SJCRH30 (cell line): ENCODE measurements around the gene CTNNA2. TPM values are rescaled to one million over a fixed set of nuclear protein-coding genes. Genes with fewer than 3 reads are reported as not detected.

ENCODE experiments used
- DNase-seq, 2 experiments: peaks; one replicate each; pipeline ENCODE4 v3.0.0-alpha.2; 2015 to 2020
- H3K27ac ChIP-seq: fragments of 250-450 bp; sonication (Bioruptor Pico); 2 replicates; pipeline ENCODE4 v1.5.1; 2020; ENCODE audit warnings: mild to moderate bottlenecking, moderate library complexity
- H3K27me3 ChIP-seq: fragments of 250-450 bp; sonication (Bioruptor Pico); 2 replicates; pipeline ENCODE4 v1.5.1; 2020; ENCODE audit warnings: mild to moderate bottlenecking, moderate library complexity
- H3K36me3 ChIP-seq: fragments of 250-450 bp; sonication (Bioruptor Pico); 2 replicates; pipeline ENCODE4 v1.5.1; 2020; ENCODE audit warnings: mild to moderate bottlenecking, moderate library complexity
- H3K4me1 ChIP-seq: fragments of 250-450 bp; sonication (Bioruptor Pico); 2 replicates; pipeline ENCODE4 v1.5.1; 2020; ENCODE audit warnings: mild to moderate bottlenecking, moderate library complexity
- H3K4me3 ChIP-seq: fragments of 250-450 bp; sonication (Bioruptor Pico); 2 replicates; pipeline ENCODE4 v1.5.1; 2020; ENCODE audit warnings: mild to moderate bottlenecking, moderate library complexity
- H3K9me3 ChIP-seq: fragments of 250-450 bp; sonication (Bioruptor Pico); replicated peaks from 2 replicates; pipeline ENCODE4 v1.5.1; 2020; ENCODE audit warnings: mild to moderate bottlenecking, moderate library complexity
- total RNA-seq: library from RNA; depleted of rRNA; stranded (reverse); fragments of >200 nt; shearing (Covaris generic); gene quantifications from 2 replicates; pipeline ENCODE4 v1.2.3, GENCODE V29; 2014

The CTNNA2 gene
- total RNA-seq, 1 experiment from 2014 or later: not detected

DNA sequence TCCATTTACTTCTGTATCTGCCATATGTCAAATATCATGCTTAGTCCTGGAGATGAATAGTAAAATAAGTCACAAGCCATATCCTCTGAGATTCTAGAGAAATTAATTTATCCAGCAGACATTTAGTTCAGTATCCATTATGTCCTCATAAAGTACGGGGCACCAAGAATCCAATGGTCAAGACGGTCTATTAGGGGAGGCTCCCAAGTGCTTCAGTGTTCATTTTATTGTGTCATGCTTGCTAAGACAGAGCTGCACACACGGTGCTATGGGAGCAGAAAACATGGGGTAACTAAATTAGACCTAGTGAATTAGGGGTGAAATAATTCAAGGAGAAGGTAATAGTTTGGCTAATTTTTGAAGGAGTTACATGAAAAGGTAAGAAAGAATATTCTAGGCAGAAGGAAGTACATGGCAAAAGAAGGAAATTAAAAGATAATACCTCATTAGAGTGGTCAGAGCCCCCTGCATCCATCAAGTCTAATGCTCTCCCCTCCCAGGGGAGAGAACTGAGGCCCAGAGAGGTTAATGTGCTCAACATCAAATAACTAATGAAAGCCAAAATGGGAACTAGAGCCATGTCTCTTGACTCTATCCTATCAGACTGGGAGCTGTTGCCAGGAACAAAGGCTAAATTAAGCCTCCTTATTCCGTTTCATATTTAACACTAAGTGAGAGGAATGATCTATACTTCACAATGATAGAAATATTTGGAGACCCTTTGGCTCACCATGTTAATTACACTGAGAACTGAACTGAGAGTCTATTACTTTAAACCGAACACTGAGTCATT is 433.0 kb downstream of the CTNNA2 start:
- no peak for DNase-seq
- Histone ChIP-seq H3K36me3 (no peaks in the 10 kb centered on the region), H3K4me1 (no peaks in the 10 kb centered on the region), H3K27ac (no peak overlapping the region), H3K9me3 (no peaks in the 10 kb centered on the region), H3K4me3 (no peak overlapping the region), H3K27me3 (peaks cover 3% of the 10 kb centered on the region; the same call in 1 of the 2 replicates)

DNA sequence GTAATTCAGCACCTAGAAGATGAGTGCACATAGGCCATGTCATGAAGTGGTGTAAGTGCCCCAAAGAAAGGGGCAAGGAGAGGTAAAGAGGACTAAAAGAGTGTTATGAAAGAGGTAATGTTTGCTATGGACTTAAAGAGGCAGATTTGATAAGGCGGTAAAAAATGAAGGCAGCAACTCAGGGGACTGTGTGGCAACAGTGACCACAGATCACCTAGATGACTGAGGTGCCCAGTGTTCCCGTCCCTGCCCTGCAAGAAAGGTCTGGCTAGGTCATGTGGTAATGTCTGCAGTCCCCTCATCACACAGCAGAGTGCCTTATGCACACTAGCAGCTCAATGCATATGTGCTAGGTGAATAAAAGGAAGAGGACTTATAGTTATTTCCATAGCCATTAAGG is 434.9 kb downstream of the CTNNA2 start:
- Histone ChIP-seq H3K27me3 (peaks cover 8% of the 10 kb centered on the region; the same call in 1 of the 2 replicates), H3K36me3 (no peaks in the 10 kb centered on the region), H3K4me3 (no peak overlapping the region), H3K4me1 (no peaks in the 10 kb centered on the region), H3K27ac (no peak overlapping the region), H3K9me3 (no peaks in the 10 kb centered on the region)
- no peak for DNase-seq

DNA sequence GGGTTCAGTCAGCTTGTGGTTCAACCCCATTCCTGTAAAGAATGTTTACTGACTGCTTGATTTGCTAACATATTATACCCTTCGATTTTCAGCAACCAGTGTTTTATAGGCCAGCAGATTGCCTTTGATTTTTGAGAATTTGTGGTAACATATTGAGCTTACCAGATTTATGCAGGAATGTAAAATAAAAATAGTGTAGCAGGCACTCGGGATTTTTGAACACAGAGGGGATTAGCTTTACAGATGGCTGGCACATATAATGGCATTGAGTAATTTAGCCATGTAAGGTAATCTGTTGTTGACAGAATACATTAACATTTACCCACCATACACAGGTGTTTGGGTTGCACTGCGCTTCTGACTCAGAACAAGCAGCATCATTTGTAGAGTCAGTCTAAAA is 437.7 kb downstream of the CTNNA2 start:
- DNase-seq: no peak
- H3K27me3 ChIP-seq: 0 out of 2 replicates have a peak, but pooled peaks cover 8% of the 10 kb centered on the region
- no peaks in the 10 kb centered on the region for H3K4me1 ChIP-seq

DNA sequence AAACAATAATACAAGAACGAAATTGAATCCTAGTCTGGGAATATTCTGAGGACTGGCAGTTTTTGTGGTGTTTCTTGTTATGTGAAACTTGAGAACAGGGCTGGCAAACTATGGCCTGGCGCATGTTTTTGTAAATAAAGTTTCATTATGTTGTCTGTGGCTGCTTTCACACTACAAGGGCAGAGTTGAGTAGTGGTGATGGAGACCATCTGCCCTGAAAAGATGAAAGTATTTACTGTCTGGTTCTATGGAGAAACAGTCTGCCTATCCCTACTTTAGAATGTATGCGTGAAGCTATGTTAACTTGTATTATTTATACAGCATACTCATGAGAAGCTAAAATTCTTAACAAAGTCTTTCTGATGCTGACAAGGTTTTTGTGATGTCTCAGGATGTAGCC is 439.8 kb downstream of the CTNNA2 start:
- H3K9me3 ChIP-seq: no peaks in the 10 kb centered on the region
- peaks cover 13% of the 10 kb centered on the region for H3K27me3 ChIP-seq
- H3K4me3 ChIP-seq: no peak overlapping the region
- DNase-seq: no peak
- no peak overlapping the region for H3K27ac ChIP-seq
- no peaks in the 10 kb centered on the region for H3K4me1 ChIP-seq
- H3K36me3 ChIP-seq: no peaks in the 10 kb centered on the region

More for the DNA sequence above, 437.7 kb downstream of the CTNNA2 start:
- H3K36me3 ChIP-seq: no peaks in the 10 kb centered on the region
- H3K4me3 ChIP-seq: no peak overlapping the region
- H3K27ac ChIP-seq: no peak overlapping the region
- H3K9me3 ChIP-seq: no peaks in the 10 kb centered on the region

DNA sequence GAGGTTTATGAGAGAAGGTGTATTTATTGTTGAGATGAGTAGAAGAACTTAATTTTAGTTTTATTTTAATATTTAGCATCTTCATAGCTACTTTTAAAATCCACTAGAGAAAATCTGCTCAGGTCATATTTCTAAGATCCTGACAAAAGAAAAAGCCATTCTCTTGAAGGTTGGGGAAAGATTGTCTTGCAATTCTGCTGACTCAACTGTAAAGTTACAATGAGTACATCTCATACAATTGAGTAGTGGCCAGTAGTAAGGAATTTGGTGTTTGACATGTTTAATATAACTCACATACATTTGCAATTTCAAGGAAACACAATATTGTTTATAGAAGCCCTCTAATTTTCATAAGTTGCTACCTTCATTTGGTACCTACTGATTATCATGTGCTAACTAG is 447.2 kb downstream of the CTNNA2 start:
- no peak overlapping the region for H3K27ac ChIP-seq
- no peak overlapping the region for H3K4me3 ChIP-seq
- peaks cover 17% of the 10 kb centered on the region for H3K27me3 ChIP-seq
- no peak for DNase-seq
- no peaks in the 10 kb centered on the region for H3K9me3 ChIP-seq
- H3K36me3 ChIP-seq: no peaks in the 10 kb centered on the region
- no peaks in the 10 kb centered on the region for H3K4me1 ChIP-seq

DNA sequence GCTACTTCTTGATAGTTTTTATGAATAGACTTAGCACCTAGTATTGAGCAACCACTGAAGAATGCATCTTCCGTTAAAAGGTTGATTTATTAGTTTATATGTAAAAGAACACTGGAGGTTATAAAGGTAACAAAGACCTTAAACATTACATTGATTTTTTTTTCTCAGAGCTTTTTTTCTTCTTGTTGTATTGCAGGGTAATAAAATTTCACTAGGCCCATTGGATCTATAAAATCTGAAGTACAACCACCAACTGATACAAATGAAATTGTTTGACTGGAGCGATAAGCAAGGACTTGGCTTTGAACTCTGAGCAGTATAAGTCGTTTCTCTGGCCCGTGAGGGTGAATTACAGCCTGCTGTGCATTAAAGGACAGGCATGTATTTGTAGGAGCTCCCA is 447.7 kb downstream of the CTNNA2 start:
- H3K4me1 ChIP-seq: no peaks in the 10 kb centered on the region
- H3K27me3 ChIP-seq: peaks cover 17% of the 10 kb centered on the region
- no peak for DNase-seq
- H3K27ac ChIP-seq: no peak overlapping the region
- H3K4me3 ChIP-seq: no peak overlapping the region
- H3K9me3 ChIP-seq: no peaks in the 10 kb centered on the region
- no peaks in the 10 kb centered on the region for H3K36me3 ChIP-seq

DNA sequence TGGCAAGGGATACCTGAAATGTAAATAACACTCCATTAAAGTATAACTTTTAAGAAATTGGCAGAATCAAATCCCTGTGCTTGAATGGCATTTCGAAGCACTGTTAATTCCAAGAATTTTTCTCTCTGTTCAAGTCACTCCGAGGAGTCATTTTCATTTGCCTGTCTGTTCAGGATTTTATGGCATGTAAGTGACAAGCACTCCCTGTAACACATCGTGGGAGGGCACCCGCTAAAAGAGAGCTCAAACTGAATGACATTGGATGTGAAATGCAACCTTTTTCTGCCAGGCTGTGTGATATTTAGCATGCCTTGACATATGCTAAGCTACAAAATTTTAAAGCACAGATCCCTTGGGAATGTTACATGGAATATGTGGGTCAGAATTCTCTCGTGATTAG is 452.1 kb downstream of the CTNNA2 start:
- Histone ChIP-seq H3K4me1 (no peaks in the 10 kb centered on the region), H3K9me3 (no peaks in the 10 kb centered on the region), H3K36me3 (no peaks in the 10 kb centered on the region), H3K27me3 (peaks cover 3% of the 10 kb centered on the region), H3K27ac (no peak overlapping the region), H3K4me3 (no peak overlapping the region)
- no peak for DNase-seq

DNA sequence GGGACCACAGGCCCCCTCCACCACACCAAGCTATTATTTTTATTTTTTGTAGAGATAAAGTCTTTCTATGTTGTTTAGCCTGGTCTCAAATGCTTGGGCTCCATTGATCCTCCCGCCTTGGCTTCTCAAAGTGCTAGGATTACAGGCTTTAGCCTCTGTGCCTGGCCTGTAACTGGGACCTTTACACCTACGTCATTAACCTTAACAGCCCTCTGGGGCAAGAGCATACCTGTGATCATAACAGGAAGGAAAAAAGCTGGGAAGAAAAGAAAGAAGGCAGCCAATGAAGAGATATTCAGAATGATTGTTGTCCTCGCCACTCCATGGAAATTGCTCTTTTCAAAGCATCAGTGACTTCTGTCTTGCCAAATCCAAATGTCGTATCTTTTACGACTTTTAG is 453.5 kb downstream of the CTNNA2 start:
- Histone ChIP-seq H3K36me3 (no peaks in the 10 kb centered on the region), H3K9me3 (no peaks in the 10 kb centered on the region), H3K27me3 (peaks cover 7% of the 10 kb centered on the region), H3K27ac (no peak overlapping the region), H3K4me1 (no peaks in the 10 kb centered on the region), H3K4me3 (no peak overlapping the region)
- DNase-seq: no peak

DNA sequence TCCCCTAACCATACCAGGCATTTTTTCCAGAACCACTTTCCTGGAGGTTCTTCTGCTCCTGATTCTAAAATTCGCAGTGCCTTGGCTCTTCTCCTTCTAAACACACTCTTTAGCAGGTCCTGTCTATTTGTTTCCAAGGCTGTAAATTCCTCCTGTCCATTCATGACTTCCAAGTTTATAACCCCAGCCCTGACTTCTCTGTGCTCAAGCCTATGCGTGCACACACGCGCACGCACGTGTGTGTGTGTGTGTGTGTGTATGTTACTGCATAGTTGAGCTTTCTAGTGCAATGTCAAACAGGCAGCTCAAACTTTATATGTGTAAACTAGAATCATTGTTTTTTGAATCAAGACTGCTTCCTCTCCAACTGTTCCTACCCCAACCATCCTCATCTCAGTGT is 454.0 kb downstream of the CTNNA2 start:
- no peak for DNase-seq
- H3K27ac ChIP-seq: no peak overlapping the region
- H3K36me3 ChIP-seq: no peaks in the 10 kb centered on the region
- H3K27me3 ChIP-seq: peaks cover 7% of the 10 kb centered on the region; the same call in 1 of the 2 replicates
- H3K4me3 ChIP-seq: no peak overlapping the region
- no peaks in the 10 kb centered on the region for H3K4me1 ChIP-seq
- no peaks in the 10 kb centered on the region for H3K9me3 ChIP-seq

DNA sequence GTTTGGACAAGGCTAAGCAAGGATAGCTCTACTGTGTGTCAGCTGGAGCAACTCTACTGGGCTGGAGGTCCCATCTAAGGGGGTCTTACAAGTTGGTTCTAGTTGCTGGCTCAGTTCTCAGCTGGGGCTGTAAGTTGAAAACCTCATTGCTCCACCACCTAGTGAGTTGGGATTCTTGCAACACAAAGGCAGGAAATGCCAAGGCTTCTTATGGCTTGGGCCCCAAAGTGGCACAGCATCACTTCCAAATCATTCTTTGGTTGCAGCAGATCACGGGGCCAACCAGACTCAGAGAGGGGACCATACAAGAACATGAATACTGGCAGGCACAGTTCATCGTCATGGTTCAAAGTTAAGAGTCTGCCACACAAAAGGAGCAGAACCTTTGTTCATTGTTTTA is 459.0 kb downstream of the CTNNA2 start:
- no peaks in the 10 kb centered on the region for H3K4me1 ChIP-seq
- no peak overlapping the region for H3K4me3 ChIP-seq
- no peaks in the 10 kb centered on the region for H3K36me3 ChIP-seq
- peaks cover 7% of the 10 kb centered on the region; the same call in 1 of the 2 replicates for H3K27me3 ChIP-seq
- DNase-seq: no peak
- H3K9me3 ChIP-seq: no peaks in the 10 kb centered on the region
- no peak overlapping the region for H3K27ac ChIP-seq

DNA sequence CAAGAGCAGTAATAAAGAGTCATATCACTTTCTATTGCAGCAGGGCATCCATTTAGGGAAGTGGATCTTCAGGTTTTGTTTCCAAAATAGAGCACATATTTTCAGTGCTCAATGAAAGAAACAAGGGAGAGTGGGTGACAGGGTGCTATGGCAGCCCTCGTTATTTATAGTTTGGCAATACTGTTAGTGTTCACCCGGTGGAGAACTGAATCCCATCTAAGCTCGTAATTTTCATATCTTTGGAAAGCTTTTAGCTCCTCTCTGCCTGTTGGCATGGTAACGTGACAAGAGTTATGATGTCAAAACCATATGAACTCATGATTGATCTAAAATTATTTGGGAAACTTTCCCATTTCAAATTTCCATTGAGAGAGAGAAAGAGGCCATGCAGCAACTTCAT is 459.8 kb downstream of the CTNNA2 start:
- H3K36me3 ChIP-seq: no peaks in the 10 kb centered on the region
- no peak overlapping the region for H3K4me3 ChIP-seq
- no peak for DNase-seq
- peaks cover 7% of the 10 kb centered on the region; the same call in 1 of the 2 replicates for H3K27me3 ChIP-seq
- H3K9me3 ChIP-seq: no peaks in the 10 kb centered on the region
- no peaks in the 10 kb centered on the region for H3K4me1 ChIP-seq
- H3K27ac ChIP-seq: no peak overlapping the region

DNA sequence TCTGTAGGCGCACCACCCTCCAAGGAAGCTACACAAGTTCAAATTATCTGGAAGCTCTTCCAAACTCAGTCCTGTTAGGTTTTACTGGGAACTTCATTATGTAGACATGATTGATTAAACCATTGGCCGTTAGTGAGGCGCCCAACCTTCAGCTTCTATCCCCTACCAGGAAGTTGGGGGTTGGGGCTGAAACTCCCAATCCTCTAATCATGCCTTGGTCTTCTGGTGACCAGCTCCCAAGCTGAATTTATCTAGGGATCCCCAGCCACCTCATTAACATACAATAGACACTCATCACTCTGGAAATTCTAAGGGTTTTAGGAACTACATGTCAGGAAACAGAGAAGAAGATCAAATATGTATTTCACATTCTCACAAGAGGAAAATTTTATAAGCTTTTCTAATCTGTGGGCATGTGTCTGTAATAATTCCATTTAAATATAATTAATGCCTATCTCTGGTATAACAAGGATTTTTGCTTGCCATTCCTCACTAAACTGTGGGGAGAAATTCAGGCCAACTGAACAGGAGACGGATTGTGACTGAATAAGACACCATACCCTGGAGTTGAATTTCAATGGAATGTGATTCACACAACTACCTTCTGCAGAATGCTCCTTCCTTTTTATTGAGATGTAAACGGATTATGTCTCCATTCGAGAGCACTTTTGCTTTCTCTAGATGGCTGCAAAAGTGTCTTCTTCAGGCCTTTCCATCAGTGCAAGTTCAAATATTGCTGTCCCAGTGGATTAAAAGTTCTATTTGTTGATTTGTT is 463.1 kb downstream of the CTNNA2 start:
- H3K27me3 ChIP-seq: peaks cover 10% of the 10 kb centered on the region
- no peak for DNase-seq
- no peaks in the 10 kb centered on the region for H3K36me3 ChIP-seq
- no peaks in the 10 kb centered on the region for H3K4me1 ChIP-seq
- H3K4me3 ChIP-seq: no peak overlapping the region
- no peak overlapping the region for H3K27ac ChIP-seq
- H3K9me3 ChIP-seq: no peaks in the 10 kb centered on the region

DNA sequence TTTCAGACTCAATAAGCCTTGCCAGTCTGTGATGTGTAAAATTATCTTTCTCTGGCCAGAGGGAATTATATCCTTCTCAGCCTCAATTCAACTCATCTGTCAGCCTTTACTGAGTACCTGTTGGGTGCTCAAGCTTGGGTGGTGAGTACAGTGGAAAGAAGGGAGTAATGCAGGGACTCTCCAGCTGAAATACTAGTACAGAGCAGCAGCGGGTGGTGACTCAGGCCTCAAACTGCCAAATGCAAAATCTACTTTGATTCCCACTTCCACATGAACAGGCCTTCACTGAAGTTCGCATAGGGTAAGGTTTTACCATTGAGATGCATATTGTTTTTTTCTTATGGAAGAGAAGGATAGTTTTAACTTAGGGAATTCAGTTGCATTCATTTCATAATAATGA is 464.9 kb downstream of the CTNNA2 start:
- H3K4me3 ChIP-seq: no peak overlapping the region
- no peaks in the 10 kb centered on the region for H3K36me3 ChIP-seq
- no peak overlapping the region for H3K27ac ChIP-seq
- no peak for DNase-seq
- H3K9me3 ChIP-seq: no peaks in the 10 kb centered on the region
- peaks cover 9% of the 10 kb centered on the region for H3K27me3 ChIP-seq
- no peaks in the 10 kb centered on the region for H3K4me1 ChIP-seq

DNA sequence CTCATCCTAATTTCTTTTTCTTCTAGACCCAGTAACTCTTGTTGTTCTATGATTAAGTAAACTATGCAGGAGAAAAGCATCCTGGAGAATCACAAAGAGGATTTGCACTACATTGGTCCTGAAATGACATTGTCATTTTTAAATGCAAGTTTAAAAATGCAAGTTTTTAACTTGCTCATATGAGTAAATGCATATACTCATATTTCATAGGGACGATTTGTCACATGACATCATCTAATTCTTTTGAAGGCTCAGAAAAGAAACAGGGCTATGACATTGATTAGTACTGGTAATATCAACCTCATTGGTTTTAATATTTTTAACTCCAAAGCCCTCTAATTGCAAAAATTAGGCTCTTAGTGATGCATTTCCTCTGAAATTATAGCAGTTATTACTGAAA is 467.3 kb downstream of the CTNNA2 start:
- no peaks in the 10 kb centered on the region for H3K4me1 ChIP-seq

DNA sequence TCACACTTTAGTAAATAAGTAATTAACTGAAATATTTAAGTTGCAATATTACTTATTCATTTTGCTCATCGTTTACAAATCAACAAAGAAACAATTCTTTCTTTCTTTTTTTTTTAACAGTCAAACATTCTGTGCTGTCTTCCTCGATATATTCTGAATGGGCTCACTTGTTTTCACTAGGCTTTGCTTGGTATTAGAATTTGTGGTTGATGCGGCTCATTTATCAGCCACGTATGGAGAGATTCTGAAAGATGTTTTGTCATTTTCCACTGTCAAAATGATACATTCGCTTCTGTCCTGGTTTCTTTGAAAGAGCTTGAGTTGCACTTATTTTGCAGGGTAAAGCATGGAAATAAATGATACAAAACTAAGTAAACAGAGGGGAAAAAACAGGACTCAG is 468.0 kb downstream of the CTNNA2 start:
- no peaks in the 10 kb centered on the region for H3K36me3 ChIP-seq
- H3K27ac ChIP-seq: no peak overlapping the region
- H3K27me3 ChIP-seq: peaks cover 9% of the 10 kb centered on the region
- no peaks in the 10 kb centered on the region for H3K4me1 ChIP-seq
- H3K4me3 ChIP-seq: no peak overlapping the region
- no peak for DNase-seq
- H3K9me3 ChIP-seq: no peaks in the 10 kb centered on the region; the same call in 1 of the 2 replicates

More for the DNA sequence above, 467.3 kb downstream of the CTNNA2 start:
- H3K36me3 ChIP-seq: no peaks in the 10 kb centered on the region
- H3K27me3 ChIP-seq: peaks cover 9% of the 10 kb centered on the region
- no peak overlapping the region for H3K4me3 ChIP-seq
- no peak for DNase-seq
- H3K9me3 ChIP-seq: no peaks in the 10 kb centered on the region; the same call in 1 of the 2 replicates
- H3K27ac ChIP-seq: no peak overlapping the region
